Natural killer cell (primary cell): ENCODE measurements around the gene STK11IP. TPM values are rescaled to one million over a fixed set of nuclear protein-coding genes. Genes with fewer than 3 reads are reported as not detected.

Source experiments
- ATAC-seq, 3 donors: fragments of 150-1000 bp in 2 of 3; fragments of 200-7000 bp in 1 of 3; cut with Tn5 transposase; 1 replicate in 1 of 3; 2 replicates in 2 of 3; pipeline ENCODE4 v1.10.0; 2021; ENCODE audit warnings: mild to moderate bottlenecking in 2 of 3, moderate library complexity in 2 of 3
- DNase-seq, 2 donors: peaks; one replicate each; pipeline versions ENCODE4 v3.0.0 to v3.0.0-alpha.2; 2013 to 2021; ENCODE audit warnings: mixed read lengths in 1 of 2
- H3K27ac ChIP-seq: one replicate; pipeline ENCODE4 v1.5.1; 2013; ENCODE audit warnings: mild to moderate bottlenecking, low read length
- H3K27me3 ChIP-seq: one replicate; pipeline ENCODE4 v1.6.1; 2013; ENCODE audit warnings: low read length; ENCODE audit not compliant: control insufficient read depth, insufficient read depth
- H3K36me3 ChIP-seq: one replicate; pipeline ENCODE4 v1.6.1; 2013; ENCODE audit warnings: low read length; ENCODE audit not compliant: control insufficient read depth, insufficient read depth
- H3K4me1 ChIP-seq: one replicate; pipeline ENCODE4 v1.6.1; 2013; ENCODE audit warnings: low read length; ENCODE audit not compliant: control insufficient read depth, insufficient read depth
- H3K4me3 ChIP-seq: one replicate; pipeline ENCODE4 v1.5.1; 2013; ENCODE audit warnings: low read length
- H3K9me3 ChIP-seq: one replicate; pipeline ENCODE4 v1.6.1; 2013; ENCODE audit warnings: low read length; ENCODE audit not compliant: control insufficient read depth, insufficient read depth
- H3K27ac Mint-ChIP-seq, 2 donors: one replicate each; pipeline ENCODE4 v1.8.0; 2022; ENCODE audit warnings: mild to moderate bottlenecking in 2 of 2, mixed read lengths in 2 of 2, moderate library complexity in 1 of 2
- H3K27me3 Mint-ChIP-seq, 2 donors: one replicate each; pipeline ENCODE4 v1.8.0; 2022; ENCODE audit warnings: low read depth in 2 of 2, mixed read lengths in 2 of 2
- H3K36me3 Mint-ChIP-seq: one replicate; pipeline ENCODE4 v1.8.0; 2022; ENCODE audit warnings: mixed read lengths
- H3K4me1 Mint-ChIP-seq, 2 donors: one replicate each; pipeline ENCODE4 v1.8.0; 2022; ENCODE audit warnings: mixed read lengths in 2 of 2
- H3K4me3 Mint-ChIP-seq: one replicate; pipeline ENCODE4 v1.8.0; 2022; ENCODE audit warnings: mild to moderate bottlenecking, moderate library complexity, mixed read lengths
- H3K9me3 Mint-ChIP-seq, 2 donors: one replicate each; pipeline ENCODE4 v1.8.0; 2022; ENCODE audit warnings: mixed read lengths in 2 of 2
- WGBS: methylation state at CpG from one replicate; pipeline ENCODE4 v1.1.7; 2013; ENCODE audit warnings: missing lambda C conversion rate; ENCODE audit not compliant: insufficient coverage; 5-methylcytosine and 5-hydroxymethylcytosine counted together
- intact Hi-C: fragments of 100-400 bp; cut with micrococcal nuclease; formaldehyde crosslinking; loops from one replicate; pipeline ENCODE4 v1.14.2; 2022
- total RNA-seq, 4 donors: library from RNA; stranded (reverse); fragments of 120-200 nt in 1 of 4; gene quantifications; one replicate each; pipeline versions ENCODE4 v1.2.3 to v1.2.4, GENCODE V29; 2013 to 2022
- TF ChIP-seq, protein P1 (sequence below): fragments of 200-600 bp; IDR thresholded peaks from one replicate; pipeline ENCODE4 v1.8.0; 2022; ENCODE audit warnings: antibody characterized with exemption

The STK11IP gene
- total RNA-seq, 3 donors from 2014 or later (not counting 1 experiment from before 2014, with no cell fraction given): 56.1 to 76.0 (median 65.2) TPM

DNA sequence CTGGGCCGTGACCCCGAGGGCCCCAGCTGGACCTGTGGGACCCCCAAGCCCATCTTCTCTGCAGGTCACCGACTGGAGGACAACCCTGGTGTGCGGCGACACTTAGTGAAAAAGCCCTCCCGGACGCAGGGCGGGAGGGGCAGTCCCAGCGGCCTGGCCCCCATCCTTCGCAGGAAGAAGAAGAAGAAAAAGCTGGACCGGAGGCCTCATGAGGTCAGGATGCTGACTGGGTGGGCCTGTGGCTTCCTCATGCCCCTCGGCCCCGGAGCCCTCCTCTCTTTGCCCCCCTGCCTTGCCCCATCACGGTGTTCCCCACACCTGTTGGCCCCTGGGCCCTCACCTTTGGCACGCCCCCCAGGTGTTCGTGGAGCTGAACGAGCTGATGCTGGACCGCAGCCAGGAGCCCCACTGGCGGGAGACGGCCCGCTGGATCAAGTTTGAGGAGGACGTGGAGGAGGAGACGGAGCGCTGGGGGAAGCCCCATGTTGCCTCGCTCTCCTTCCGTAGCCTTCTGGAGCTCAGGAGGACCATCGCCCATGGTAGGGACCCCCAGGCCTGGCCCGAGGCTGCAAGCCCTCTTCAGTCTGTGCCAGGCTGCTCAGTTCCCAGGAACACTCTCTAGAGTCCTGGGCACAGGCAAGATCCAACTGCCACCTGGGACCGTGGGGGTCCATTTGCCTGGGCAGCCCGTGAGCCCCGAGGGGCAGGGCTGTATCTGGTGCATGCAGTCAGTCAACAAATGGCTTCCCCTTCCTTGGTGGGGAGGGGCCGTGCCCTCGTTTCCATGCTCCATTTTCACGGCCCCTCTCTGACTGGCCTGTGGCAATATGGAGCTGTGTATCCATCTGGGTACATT, 34.5 kb downstream of the STK11IP start:
- Histone ChIP-seq H3K4me3 (no peak overlapping the region), H3K36me3 (no peaks in the 10 kb centered on the region), H3K9me3 (no peaks in the 10 kb centered on the region), H3K27me3 (peaks cover 14% of the 10 kb centered on the region), H3K27ac (no peak overlapping the region), H3K4me1 (peaks cover 19% of the 10 kb centered on the region)
- Mint-ChIP-seq H3K36me3 (no peaks in the 10 kb centered on the region), H3K9me3 (no peaks in the 10 kb centered on the region), H3K27ac (no peak overlapping the region), H3K4me3 (no peak overlapping the region), H3K27me3 (peaks cover 0 to 19% of the 10 kb centered on the region in 2 donors), H3K4me1 (no peaks in the 10 kb centered on the region)
- intact Hi-C loops: no loop called here
- WGBS: 86% methylated on average over 34 of the region's 34 CpGs
- no peak for DNase-seq
- TF ChIP-seq, protein P1, sequence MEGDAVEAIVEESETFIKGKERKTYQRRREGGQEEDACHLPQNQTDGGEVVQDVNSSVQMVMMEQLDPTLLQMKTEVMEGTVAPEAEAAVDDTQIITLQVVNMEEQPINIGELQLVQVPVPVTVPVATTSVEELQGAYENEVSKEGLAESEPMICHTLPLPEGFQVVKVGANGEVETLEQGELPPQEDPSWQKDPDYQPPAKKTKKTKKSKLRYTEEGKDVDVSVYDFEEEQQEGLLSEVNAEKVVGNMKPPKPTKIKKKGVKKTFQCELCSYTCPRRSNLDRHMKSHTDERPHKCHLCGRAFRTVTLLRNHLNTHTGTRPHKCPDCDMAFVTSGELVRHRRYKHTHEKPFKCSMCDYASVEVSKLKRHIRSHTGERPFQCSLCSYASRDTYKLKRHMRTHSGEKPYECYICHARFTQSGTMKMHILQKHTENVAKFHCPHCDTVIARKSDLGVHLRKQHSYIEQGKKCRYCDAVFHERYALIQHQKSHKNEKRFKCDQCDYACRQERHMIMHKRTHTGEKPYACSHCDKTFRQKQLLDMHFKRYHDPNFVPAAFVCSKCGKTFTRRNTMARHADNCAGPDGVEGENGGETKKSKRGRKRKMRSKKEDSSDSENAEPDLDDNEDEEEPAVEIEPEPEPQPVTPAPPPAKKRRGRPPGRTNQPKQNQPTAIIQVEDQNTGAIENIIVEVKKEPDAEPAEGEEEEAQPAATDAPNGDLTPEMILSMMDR: no peak
- no peak for ATAC-seq

DNA sequence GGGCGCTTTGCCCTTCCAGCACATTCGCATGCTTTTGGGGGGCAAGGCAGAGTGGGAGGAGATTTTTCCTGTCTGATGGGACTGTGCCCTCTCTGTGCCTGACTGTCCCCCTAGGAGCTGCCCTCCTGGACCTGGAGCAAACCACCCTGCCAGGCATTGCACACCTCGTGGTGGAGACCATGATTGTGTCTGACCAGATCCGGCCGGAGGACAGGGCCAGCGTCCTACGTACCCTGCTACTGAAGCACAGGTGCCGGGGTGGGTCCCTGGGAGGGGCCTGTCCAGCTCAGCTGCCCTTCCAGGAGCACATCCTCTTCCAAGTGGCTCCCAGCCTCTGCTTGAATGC, 35.1 kb downstream of the STK11IP start:
- peaks cover 0 to 21% of the 10 kb centered on the region in 2 donors for H3K27me3 Mint-ChIP-seq
- H3K27me3 ChIP-seq: peaks cover 14% of the 10 kb centered on the region
- H3K36me3 Mint-ChIP-seq: no peaks in the 10 kb centered on the region
- no peak overlapping the region for H3K27ac Mint-ChIP-seq
- no peak overlapping the region for H3K4me3 ChIP-seq
- no peaks in the 10 kb centered on the region for H3K9me3 Mint-ChIP-seq
- peaks cover 17% of the 10 kb centered on the region for H3K4me1 ChIP-seq
- DNase-seq: no peak
- H3K9me3 ChIP-seq: no peaks in the 10 kb centered on the region
- WGBS: 91% methylated on average over 8 of the region's 8 CpGs
- no peak for ATAC-seq
- intact Hi-C loops: no loop called here
- H3K4me1 Mint-ChIP-seq: no peaks in the 10 kb centered on the region
- H3K36me3 ChIP-seq: no peaks in the 10 kb centered on the region
- TF ChIP-seq, protein P1: no peak
- no peak overlapping the region for H3K27ac ChIP-seq
- H3K4me3 Mint-ChIP-seq: no peak overlapping the region

DNA sequence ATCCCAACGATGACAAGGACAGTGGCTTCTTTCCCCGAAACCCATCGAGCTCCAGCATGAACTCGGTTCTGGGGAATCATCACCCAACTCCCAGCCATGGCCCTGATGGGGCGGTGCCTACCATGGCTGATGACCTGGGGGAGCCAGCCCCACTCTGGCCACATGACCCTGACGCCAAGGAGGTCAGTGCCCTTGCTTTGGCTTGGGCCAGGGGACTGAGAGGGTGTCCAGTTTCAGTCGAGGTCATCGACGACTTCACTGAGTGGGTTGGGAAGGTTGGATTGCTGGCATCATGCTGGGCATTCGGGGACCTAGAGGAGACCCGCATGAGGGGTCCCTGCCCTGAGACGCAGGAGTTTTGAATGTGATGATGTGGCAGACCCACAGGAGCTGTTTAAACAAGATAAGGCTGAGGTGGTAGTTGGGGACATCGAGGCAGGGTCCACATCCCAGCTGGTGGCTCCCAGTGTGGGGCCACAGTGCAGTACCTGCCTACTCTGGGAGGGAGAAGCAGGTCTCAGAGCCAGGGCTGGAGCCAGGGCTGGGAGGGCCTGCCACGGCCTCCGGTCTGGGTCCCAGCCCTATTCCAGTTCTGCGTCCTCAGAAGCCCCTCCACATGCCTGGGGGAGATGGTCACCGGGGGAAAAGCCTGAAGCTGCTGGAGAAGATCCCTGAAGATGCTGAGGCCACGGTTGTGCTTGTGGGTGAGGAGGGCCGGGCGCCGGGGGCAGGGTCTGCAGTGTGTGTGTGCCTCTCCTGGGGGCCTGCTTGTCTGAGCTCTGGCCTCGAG, 35.8 kb downstream of the STK11IP start:
- H3K4me1 Mint-ChIP-seq: peaks cover 0 to under 1% of the 10 kb centered on the region in 2 donors
- H3K9me3 Mint-ChIP-seq: no peaks in the 10 kb centered on the region
- peaks cover 0 to 20% of the 10 kb centered on the region in 2 donors for H3K27me3 Mint-ChIP-seq
- TF ChIP-seq, protein P1: no peak
- Histone ChIP-seq H3K36me3 (no peaks in the 10 kb centered on the region), H3K27me3 (peaks cover 6% of the 10 kb centered on the region), H3K27ac (no peak overlapping the region), H3K4me3 (no peak overlapping the region), H3K9me3 (no peaks in the 10 kb centered on the region), H3K4me1 (peaks cover 15% of the 10 kb centered on the region)
- WGBS: 91% methylated on average over 22 of the region's 22 CpGs
- intact Hi-C loops: no loop called here
- no peak overlapping the region for H3K27ac Mint-ChIP-seq
- no peaks in the 10 kb centered on the region for H3K36me3 Mint-ChIP-seq
- ATAC-seq (no peak), DNase-seq (no peak)
- no peak overlapping the region for H3K4me3 Mint-ChIP-seq
